GDM1 (cell line): Measurements from ENCODE around the gene TFG.
"Not testable (repeated sequence)": the region's sequence is repeated elsewhere in the genome, so short reads cannot be mapped to it uniquely, and the experiment has no call there.

Source experiments
- DNase-seq: peaks from one replicate; lab custom pipeline; 2025; lab: John Stamatoyannopoulos, UW

The TFG gene

GRCh38 chr3:100708989-100709841 is at the start of gene TFG:
TSS of gene TFG (plus strand) at chr3:100709494. CDS start at chr3:100713686, 4,192 bp downstream.
- DNase-seq, result peak; percentile 99

DNA sequence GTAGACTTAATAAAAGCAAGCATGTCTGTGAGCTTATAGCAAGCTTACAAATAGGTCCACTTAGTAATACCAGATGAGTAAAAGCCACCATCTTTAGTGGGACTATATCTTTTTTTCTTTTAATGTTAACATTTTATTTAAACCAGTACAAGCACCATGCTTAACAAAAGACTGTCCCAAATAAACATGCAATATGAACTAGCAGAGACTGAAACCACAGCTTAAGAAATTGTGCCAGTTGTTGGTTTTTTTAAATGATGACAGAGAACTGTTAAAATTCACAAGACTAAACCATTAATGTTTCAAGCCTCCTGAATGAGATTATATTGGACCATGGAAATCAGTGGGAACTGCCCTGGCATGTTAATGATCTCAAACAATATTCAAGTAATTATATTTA is 48.0 kb upstream of the TFG start:
- DNase-seq, result not testable (repeated sequence)

GRCh38 chr3:100662113-100662823 is 47.0 kb upstream of the TFG start:
- no peak for DNase-seq

DNA sequence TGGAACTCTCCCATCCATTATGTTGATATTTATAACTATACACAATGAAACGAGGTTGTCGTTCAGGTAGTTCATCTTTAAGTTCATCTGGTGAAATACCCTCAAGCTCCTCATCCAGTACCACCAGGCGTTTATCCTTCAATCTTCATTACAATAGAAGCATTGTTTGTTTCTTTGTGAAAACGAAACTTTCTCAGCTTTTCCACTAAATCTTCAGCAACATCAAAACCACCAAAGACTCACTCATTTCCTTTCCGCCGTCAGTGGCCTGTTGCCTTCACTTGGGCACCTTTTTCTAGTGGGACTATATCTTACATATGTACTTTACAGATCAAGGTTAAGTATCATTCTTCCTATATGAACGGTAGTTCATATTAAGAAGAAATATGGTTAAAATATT is 44.1 kb upstream of the TFG start:
- DNase-seq, result no peak

DNA sequence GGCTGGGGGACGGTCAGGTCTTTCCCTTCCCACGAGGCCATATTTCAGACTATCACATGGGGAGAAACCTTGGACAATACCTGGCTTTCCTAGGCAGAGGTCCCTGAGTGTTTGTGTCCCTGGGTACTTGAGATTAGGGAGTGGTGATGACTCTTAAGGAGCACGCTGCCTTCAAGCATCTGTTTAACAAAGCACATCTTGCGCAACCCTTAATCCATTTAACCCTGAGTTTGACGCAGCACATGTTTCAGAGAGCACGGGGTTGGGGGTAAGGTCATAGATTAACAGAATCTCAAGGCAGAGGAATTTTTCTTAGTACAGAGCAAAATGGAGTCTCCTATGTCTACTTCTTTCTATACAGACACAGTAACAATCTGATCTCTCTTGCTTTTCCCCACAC is 42.6 kb upstream of the TFG start:
- not testable (repeated sequence) for DNase-seq

GRCh38 chr3:100667316-100667715 is 42.0 kb upstream of the TFG start:
- DNase-seq, result not testable (repeated sequence)

DNA sequence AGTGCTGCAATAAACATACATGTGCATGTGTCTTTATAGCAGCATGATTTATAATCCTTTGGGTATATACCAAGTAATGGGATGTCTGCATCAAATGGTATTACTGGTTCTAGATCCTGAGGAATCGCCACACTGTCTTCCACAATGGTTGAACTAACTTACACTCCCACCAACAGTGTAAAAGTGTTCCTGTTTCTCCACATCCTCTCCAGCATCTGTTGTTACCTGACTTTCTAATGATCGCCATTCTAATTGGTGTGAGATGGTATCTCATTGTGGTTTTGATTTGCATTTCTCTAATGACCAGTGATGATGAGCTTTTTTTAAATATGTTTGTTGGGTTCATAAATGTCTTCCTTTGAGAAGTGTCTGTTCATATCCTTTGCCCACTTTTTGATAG is 38.3 kb upstream of the TFG start:
- not testable (repeated sequence) for DNase-seq

DNA sequence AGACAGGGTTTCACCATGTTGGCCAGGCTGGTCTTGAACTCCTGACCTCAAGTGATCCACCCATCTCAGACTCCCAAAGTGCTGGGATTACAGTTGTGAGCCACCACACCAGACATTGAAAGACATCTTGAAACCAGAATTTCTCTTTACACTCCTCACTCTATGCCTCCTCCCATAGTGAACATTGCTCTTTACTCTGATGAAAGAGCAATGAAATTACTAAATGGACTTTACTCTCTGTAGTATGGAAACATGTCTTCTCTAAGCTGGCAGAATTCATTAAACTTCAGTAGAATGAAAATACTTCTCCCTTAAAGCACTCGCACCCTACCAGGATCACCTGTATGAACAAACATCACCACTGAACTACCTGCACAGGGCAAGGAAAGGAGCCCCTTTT is 27.8 kb upstream of the TFG start:
- DNase-seq, result no peak

GRCh38 chr3:100682056-100682853 is 27.0 kb upstream of the TFG start:
- DNase-seq, result no peak

- no peak for DNase-seq
These were observed 26.2 kb upstream of the TFG start for GRCh38 chr3:100682854-100683760.

- no peak for DNase-seq
These were observed 16.1 kb upstream of the TFG start for GRCh38 chr3:100693225-100693624.

DNA sequence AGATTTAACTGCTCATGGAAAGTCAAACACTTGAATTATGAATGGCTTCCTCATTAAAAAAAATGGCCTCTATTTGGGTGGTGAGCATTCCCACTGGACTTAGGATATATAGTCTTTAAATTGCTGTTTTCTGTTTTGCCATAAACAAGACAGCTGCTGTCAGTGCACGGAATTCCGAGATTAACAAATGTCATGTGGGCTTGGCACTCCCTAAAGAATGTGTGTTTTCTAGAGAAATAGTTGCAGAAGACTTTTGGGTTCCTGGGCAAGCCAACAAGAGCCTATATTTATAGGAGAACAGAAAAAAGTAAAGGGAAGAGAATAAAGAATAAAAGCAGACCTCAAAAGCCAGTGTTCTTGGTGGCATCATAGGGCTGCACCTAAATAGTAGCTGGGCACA is 13.6 kb upstream of the TFG start:
- no peak for DNase-seq

GRCh38 chr3:100696161-100696560 is 13.1 kb upstream of the TFG start:
- DNase-seq, result no peak

DNA sequence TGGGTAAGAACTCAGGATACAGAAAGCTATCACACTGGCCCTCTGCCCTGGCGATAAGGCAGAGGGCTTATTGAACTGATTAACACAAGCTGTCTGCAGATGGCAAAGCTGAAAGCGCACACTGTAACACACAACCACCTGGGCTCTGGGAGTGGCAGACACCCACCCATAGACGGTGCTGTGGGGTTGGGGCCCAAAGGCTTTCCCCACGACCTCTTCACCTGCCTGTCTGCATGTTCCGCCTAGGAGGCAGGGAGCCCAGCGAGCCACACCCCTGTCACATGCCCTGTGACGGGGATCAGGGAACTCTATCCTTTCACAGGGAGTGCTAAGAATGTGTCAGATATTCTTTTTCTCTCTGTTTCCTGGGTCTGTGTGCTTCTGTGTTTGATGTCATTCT is 12.1 kb upstream of the TFG start:
- no peak for DNase-seq

GRCh38 chr3:100697723-100698285 is 11.5 kb upstream of the TFG start:
- no peak for DNase-seq

DNA sequence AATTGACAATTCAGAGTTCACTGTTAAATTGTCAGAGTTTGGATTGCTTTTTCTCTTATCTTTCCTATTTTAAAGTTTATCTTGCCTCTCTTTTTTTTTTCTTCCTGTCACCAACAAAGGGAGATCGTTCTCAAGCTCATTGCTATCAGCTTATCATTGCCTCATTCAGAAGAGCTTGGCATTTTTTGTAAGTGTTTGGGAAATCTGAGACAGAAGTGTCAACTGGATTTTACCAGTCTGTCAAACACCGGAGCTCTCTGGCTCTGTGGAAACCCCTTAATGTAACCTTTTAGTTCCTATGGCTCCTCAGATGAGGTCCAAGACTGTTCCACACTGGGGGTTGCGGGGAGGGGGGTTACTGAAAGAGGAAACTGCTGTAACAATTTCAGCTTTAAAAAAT is 10.6 kb upstream of the TFG start:
- no peak for DNase-seq

DNA sequence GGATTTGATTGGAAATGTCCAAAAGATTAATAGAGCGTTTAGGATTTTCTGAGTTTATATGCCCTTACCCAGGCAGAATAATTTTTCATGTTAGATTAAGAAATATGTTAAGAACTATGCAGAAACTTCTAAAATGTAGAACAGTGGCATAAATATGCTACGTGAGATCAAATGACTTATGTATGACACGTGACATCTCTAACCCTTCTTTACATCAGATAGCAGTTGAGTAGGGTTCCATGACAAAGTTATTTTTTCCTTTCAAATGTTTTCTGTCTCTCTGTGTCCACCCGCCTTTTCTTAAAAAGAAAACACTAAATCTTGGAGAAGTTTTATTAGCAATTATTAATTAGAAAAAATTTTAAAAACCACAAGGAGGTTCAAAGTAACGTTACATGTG is 8.6 kb upstream of the TFG start:
- DNase-seq, result no peak

GRCh38 chr3:100702082-100702979 is 7.0 kb upstream of the TFG start:
- no peak for DNase-seq

DNA sequence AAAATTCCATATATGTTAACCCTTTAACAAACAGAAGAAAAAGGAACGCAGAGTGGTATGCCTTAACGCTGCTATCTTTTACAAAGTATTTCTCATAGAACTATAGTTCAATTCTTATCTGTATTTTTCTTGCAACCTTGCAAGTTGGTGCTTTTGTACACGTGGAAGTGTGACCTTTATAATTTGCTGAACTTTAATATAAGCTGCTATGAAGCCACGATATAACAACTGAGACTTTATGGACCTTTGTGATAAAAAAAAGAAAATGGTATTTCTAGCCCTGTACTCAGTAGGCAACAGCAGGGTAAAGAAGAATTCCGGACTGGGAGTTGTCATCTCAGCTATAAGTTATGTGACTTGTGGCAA is 6.3 kb upstream of the TFG start:
- no peak for DNase-seq

GRCh38 chr3:100703865-100704264 is 5.4 kb upstream of the TFG start:
- no peak for DNase-seq
